Spleen (tissue), 7 donors: ENCODE measurements around the gene RND3.

Source experiments
- POLR2A ChIP-seq, 3 donors: fragments of 450-650 bp; IDR thresholded peaks; one replicate each; pipeline ENCODE4 v1.5.1; 2017; ENCODE audit warnings: antibody characterized with exemption in 3 of 3, mild to moderate bottlenecking in 1 of 3
- POLR2AphosphoS5 ChIP-seq, 3 donors: sonication (generic); formaldehyde crosslinking; IDR thresholded peaks; one replicate each; pipeline ENCODE4 v1.5.1; 2017; ENCODE audit warnings: antibody characterized with exemption in 3 of 3
- TF ChIP-seq, protein P1 (sequence below), 11 experiments: fragments of 200-600 bp in 7 of 11; fragments of 450-650 bp in 4 of 11; sonication (generic) in 4 of 11; IDR thresholded peaks in 8 of 11; conservative IDR thresholded peaks in 3 of 11; 1 replicate in 7 of 11; 2 replicates in 4 of 11; pipeline versions ENCODE4 v1.4.0 to v1.8.0; 2016 to 2021; ENCODE audit warnings: antibody characterized with exemption in 11 of 11, inconsistent platforms in 4 of 11, mild to moderate bottlenecking in 1 of 11
- donor health status: DM: no; HTN: no; CAD: no; lungs with moderate emphysema.
- donor health status: DM: no; HTN: no; CAD: no.
- donor health status: DM: no; HTN: no; CAD: no.

- TF ChIP-seq, protein P1, sequence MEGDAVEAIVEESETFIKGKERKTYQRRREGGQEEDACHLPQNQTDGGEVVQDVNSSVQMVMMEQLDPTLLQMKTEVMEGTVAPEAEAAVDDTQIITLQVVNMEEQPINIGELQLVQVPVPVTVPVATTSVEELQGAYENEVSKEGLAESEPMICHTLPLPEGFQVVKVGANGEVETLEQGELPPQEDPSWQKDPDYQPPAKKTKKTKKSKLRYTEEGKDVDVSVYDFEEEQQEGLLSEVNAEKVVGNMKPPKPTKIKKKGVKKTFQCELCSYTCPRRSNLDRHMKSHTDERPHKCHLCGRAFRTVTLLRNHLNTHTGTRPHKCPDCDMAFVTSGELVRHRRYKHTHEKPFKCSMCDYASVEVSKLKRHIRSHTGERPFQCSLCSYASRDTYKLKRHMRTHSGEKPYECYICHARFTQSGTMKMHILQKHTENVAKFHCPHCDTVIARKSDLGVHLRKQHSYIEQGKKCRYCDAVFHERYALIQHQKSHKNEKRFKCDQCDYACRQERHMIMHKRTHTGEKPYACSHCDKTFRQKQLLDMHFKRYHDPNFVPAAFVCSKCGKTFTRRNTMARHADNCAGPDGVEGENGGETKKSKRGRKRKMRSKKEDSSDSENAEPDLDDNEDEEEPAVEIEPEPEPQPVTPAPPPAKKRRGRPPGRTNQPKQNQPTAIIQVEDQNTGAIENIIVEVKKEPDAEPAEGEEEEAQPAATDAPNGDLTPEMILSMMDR (IDR thresholded peaks at IDR 0.05 in 8 of 11, conservative IDR thresholded peaks at IDR 0.05 in 3 of 11) = no peak
- TF ChIP-seq POLR2A (IDR thresholded peaks at IDR 0.05) = no peak
- no peak for TF ChIP-seq POLR2AphosphoS5 (IDR thresholded peaks at IDR 0.05)
Observed at GRCh38 chr2:150480971-150481830, 6.3 kb downstream of the RND3 start.
